ENCODE measurements around the gene FAM169A.
"Not testable (repeated sequence)": the region's sequence is repeated elsewhere in the genome, so short reads cannot be mapped to it uniquely, and the experiment has no call there.

DNA sequence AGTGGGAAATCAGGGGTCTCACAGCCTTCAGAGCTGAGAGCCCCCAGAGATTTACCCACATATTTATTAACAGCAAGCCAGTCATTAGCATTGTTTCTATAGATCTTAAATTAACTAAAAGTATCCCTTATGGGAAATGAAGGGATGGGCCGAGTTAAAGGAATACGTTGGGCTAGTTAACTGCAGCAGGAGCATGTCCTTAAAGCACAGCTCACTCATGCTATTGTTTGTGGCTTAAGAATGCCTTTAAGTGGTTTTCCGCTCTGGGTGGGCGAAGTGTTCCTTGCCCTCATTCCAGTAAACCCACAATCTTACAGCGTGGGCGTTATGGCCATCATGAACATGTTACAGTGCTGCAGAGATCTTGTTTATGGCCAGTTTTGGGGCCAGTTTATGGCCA, 42.0 kb upstream of the FAM169A start:
- TF ChIP-seq, protein P1, sequence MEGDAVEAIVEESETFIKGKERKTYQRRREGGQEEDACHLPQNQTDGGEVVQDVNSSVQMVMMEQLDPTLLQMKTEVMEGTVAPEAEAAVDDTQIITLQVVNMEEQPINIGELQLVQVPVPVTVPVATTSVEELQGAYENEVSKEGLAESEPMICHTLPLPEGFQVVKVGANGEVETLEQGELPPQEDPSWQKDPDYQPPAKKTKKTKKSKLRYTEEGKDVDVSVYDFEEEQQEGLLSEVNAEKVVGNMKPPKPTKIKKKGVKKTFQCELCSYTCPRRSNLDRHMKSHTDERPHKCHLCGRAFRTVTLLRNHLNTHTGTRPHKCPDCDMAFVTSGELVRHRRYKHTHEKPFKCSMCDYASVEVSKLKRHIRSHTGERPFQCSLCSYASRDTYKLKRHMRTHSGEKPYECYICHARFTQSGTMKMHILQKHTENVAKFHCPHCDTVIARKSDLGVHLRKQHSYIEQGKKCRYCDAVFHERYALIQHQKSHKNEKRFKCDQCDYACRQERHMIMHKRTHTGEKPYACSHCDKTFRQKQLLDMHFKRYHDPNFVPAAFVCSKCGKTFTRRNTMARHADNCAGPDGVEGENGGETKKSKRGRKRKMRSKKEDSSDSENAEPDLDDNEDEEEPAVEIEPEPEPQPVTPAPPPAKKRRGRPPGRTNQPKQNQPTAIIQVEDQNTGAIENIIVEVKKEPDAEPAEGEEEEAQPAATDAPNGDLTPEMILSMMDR (IDR thresholded peaks at IDR 0.05; ENCODE audit: low read length) = not testable (repeated sequence)
- not testable (repeated sequence) for TF ChIP-seq EZH2 (IDR thresholded peaks at IDR 0.05; ENCODE audit: borderline replicate concordance, low read length)

Measured in OCI-LY1 (cell line).